Tibial nerve (tissue), 4 donors: ENCODE measurements around the gene ARHGAP33.

Experiments used
- EP300 ChIP-seq, 2 donors: sonication (generic); formaldehyde crosslinking; IDR thresholded peaks; one replicate each; pipeline ENCODE4 v1.6.1; 2017; ENCODE audit warnings: antibody characterized with exemption in 2 of 2, mild to moderate bottlenecking in 1 of 2
- POLR2A ChIP-seq, 2 donors: fragments of 450-650 bp; IDR thresholded peaks; one replicate each; pipeline ENCODE4 v1.6.1; 2017; ENCODE audit warnings: antibody characterized with exemption in 2 of 2, mild to moderate bottlenecking in 2 of 2, moderate library complexity in 2 of 2
- TF ChIP-seq, protein P1 (sequence below), 5 experiments: fragments of 200-600 bp in 3 of 5; fragments of 450-650 bp in 2 of 5; sonication (generic) in 3 of 5; IDR thresholded peaks; one replicate each; pipeline ENCODE4 v1.5.1; 2016 to 2019; ENCODE audit warnings: antibody characterized with exemption in 5 of 5, mild to moderate bottlenecking in 3 of 5, moderate library complexity in 2 of 5

DNA sequence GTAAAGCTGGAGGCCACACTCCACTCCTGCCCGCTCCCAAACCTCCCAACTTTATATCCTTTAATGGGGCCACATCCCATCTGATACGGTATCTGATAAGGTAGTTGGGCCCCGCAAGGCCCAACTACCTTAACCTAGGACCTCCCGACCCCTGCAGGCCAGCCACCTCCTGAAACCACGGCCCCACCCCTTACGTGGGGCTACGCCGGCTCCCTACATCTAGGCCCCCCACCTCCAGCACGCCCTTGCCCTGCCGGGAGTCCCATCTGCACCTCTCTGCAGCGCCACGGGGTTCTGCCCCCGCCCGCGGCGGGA lies 35.3 kb upstream of the ARHGAP33 start:
- TF ChIP-seq EP300 (IDR thresholded peaks at IDR 0.05): no peak
- TF ChIP-seq POLR2A (IDR thresholded peaks at IDR 0.05): no peak
- TF ChIP-seq, protein P1, sequence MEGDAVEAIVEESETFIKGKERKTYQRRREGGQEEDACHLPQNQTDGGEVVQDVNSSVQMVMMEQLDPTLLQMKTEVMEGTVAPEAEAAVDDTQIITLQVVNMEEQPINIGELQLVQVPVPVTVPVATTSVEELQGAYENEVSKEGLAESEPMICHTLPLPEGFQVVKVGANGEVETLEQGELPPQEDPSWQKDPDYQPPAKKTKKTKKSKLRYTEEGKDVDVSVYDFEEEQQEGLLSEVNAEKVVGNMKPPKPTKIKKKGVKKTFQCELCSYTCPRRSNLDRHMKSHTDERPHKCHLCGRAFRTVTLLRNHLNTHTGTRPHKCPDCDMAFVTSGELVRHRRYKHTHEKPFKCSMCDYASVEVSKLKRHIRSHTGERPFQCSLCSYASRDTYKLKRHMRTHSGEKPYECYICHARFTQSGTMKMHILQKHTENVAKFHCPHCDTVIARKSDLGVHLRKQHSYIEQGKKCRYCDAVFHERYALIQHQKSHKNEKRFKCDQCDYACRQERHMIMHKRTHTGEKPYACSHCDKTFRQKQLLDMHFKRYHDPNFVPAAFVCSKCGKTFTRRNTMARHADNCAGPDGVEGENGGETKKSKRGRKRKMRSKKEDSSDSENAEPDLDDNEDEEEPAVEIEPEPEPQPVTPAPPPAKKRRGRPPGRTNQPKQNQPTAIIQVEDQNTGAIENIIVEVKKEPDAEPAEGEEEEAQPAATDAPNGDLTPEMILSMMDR (IDR thresholded peaks at IDR 0.05): no peak
